HG03442 (cell line): ENCODE data around the gene NANOGP8.
"Not testable (repeated sequence)": the region's sequence is repeated elsewhere in the genome, so short reads cannot be mapped to it uniquely, and the experiment has no call there.

ENCODE experiments used
- ATAC-seq: cut with Tn5 transposase; IDR thresholded peaks from one replicate; pipeline ENCODE4 v1.9.1; 2021; ENCODE audit warnings: mild to moderate bottlenecking, moderate library complexity; ENCODE audit not compliant: unreplicated experiment

NANOGP8 gene, protein sequence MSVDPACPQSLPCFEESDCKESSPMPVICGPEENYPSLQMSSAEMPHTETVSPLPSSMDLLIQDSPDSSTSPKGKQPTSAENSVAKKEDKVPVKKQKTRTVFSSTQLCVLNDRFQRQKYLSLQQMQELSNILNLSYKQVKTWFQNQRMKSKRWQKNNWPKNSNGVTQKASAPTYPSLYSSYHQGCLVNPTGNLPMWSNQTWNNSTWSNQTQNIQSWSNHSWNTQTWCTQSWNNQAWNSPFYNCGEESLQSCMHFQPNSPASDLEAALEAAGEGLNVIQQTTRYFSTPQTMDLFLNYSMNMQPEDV

DNA sequence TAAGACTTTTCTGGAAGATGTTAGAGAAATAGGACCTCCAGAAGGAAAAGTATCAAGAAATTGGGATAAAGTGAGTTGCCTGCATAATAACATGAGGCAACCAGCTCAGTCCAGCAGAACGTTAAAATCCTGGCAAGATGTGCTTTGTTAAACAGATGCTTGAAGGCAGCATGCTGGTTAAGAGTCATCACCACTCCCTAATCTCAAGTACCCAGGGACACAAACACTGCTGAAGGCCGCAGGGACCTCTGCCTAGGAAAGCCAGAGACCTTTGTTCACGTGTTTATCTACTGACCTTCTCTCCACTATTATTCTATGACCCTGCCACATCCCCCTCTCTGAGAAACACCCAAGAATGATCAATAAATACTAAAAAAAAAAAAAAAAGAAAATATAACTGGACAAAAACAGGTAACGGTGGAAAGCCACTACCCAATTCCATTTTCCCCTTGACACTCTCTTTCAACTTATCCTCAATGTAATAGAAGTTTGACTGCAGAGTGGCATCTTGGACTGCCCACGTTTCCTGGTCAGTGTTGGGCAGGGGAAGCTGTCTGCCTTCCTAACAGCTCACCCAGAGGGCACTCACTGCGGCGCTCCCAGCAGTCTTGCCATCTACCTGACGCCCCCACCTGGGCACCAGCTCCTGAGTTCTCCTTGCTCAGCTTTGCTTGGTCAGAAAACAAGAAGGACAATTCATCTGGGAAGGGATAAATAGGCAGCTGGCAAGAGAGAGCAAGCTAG lies at the start of gene NANOGP8:
Gene NANOGP8, minus strand, starts transcription at position 120 of the 744 bp plus-strand sequence. CDS start 185 bp downstream, outside the sequence.
- not testable (repeated sequence) for ATAC-seq

DNA sequence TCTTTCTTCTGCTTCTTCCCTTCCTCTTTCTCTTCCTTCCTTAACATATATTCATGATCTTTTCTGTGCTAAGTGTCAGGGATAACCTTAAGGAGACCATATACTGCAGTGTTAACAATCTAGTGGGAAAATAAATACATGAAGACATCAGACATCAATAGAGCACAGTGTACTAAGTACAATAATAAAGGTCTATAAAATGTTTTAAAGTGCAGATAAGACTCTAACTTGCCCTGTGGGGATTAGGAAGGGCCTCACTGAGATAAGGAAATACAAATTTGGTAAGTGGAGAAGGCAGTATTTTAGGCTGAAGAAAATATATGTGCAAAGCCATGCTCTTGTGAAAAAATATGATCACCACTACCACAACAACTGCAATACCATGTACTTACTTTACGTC lies 49.2 kb upstream of the NANOGP8 start:
- no peak for ATAC-seq

DNA sequence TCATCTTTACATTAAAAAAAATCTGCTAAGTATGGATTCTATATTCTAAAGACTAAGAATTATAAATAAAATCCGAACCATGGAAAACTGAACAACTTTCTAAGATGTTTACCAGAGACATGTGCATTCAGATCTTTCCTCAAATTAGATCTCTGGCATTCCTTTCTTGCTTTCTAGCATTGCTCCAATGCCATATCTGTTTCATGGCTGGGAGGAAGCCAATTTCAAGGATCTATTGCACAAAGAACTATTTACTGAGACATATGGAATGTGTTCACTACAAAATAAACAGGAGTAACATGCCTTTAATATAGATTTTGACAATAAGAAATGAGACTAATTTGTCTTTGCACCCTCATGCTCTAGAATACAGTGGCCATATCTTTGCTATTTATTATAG lies 45.1 kb upstream of the NANOGP8 start:
- no peak for ATAC-seq

DNA sequence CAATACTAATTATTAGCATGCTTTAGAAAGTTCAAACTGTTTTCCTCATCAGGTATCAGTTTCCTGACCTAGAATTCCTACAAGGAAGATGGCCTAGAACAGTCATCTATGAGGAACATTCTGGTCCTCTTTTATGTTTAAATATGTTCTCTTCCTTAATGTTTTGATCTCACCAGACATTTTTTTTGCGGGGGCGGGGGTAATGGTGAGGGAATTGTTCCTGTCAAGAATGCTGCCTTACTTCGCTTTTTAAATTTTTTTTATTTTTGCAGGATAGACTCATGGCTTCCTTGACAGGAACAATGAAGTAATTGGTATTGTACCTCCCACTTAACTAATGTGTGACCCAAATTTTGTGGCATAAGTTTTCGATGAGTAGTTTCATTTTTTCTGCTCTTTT lies 44.3 kb upstream of the NANOGP8 start:
- no peak for ATAC-seq

DNA sequence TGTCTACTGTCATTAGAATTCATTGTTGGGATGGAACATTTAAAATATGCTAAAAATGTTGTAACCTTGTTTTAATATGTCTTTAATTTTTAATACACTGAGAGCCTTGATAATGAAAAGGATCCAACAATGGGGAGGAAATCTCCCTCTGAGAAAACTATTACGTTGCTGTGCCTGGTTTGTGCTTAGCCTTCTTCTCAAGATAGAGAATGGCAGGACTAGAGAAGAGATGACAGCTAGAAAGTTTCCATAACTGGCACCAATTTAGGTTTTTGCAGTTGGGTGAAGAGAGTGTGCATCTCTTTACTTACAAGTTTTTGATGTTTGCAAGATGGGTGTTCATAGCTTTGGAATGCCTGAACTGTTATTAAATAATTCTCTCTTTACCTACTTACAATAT lies 42.6 kb upstream of the NANOGP8 start:
- no peak for ATAC-seq

DNA sequence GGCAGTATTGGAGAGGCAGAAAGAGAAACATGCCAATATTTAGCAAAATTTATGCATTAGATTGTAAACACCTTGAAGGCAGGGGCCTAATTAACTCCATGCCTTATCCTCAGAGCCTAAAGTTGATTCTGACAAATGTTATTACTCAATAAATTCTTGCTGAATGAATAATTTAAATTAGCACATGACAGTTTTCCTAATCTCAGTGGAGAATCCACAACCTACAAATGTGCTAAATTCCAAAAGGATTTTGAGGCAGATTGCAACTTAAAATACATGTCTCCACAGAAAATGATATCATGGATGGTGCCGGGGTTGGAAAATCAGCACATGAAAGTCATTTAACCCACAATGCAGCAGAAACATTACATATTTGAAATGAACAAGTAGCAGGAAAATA lies 41.1 kb upstream of the NANOGP8 start:
- ATAC-seq = no peak

DNA sequence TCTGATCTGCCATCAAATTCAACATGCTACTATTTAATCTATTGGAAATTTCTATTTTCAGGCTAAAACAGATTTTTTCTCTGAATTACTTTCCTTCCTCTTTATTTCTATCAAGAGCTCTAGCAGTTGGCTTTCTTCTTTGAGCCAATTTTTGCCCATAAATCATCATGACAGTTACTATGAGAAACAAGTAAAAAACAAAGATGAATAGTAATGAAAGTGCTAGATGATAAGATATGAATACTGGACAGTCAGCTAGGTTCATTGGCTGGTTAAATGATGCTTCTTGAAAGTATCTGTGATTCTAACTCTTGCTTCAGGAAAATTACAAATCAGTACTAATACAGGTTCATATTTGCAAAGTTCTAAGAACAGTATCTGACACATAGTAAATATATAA lies 38.6 kb upstream of the NANOGP8 start:
- no peak for ATAC-seq

DNA sequence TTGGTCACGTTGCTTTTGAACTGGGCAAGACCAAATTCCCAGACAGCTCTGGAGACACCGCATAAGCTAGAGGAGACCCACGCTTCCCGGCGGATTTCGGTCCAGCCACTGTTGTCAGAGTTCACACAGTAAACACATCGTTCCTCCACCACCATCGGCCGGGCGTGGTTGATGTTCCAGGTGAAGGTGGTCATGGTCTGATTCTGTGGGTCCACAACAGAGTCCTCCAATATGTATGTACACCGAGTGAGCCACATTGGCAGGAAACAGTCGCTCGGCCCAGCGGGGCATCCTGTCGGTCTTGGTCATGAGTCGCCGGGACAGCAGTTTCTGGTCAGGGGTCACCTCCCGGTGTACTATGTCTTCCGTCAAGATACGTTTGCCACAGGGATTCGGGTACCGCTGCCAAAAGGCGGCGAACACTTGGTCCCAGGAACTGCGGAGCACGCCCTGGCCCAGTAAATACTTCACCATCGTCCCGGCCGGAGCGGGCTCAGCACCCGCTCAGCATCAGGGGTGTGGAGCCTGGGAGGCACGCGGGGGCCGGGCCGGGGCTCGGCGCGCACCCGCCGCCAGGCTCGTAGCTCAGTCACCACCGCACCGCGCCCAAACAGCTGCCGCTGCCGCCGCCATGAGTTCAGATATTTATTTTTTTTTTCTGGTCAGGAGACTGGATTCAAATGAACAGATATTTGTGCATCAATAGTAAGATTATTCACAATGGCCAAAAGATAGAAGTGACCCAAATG lies 36.7 kb upstream of the NANOGP8 start:
- no peak for ATAC-seq

DNA sequence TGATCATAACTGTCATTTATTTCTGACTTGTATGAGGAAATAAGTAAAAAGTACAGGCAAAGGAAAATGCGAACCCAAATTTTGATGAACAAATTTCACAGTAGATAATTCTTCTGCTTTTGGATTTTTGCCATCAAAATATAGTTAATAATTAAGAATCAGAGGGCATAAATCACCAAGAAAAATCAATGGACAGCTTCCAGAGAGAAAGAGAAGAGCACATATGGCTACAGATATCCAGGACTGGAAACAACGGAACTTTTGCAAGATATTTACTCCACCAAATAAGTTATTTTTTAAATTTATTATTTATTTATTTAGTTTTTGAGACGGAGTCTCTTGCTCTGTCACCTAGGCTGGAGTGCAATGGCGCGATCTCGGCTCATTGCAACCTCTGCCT lies 35.1 kb upstream of the NANOGP8 start:
- no peak for ATAC-seq

DNA sequence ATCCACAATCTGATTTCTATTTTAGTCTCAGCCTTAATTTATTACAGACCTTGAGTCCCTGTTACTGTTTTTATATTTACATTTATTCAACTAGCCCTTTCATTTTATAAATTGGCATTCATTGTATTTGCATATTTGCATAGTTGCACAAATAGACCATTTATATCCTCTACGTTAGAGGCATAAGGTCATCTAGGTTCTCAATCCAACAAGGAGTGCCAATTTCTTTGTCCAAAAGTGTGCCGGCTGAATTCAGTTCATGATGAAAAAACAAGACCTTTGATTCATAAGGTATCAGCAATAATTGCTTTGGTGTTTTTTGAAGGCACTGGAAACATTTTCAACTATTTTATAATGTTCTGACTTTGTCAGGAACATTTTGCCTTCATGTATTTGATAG lies 33.9 kb upstream of the NANOGP8 start:
- no peak for ATAC-seq

DNA sequence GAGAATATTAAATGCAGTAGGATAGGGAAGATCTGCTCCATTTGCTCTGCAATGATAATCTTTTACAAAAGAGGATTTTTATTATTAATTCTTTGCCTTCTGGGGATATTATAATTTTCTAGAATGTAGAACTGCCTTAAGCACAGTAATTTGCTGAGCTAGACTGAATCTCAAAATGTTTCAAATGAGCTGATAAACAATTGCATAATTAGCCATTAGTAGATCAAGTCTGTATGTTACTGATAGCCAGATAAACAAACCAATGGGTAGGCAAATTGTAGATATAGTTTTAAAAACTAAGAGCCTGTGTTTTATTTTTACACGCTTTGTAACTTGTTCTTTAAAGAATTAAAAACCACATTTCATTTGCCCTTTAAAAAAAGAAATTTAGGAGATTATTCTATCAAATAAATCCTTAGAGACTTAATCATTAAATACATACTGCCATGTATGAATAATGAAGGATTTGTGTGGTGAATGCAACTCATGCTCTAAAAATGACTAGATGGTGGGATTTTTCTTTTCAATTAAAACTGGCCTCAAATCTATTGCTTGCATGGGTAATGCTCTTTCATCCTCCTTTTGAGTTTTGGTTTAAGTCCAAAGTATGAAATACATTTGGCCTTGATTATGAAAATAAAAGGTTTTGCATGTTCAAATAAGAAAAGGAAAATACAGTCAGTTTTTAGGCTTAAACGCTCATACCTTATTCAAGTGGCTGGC lies 32.6 kb upstream of the NANOGP8 start:
- ATAC-seq = no peak

DNA sequence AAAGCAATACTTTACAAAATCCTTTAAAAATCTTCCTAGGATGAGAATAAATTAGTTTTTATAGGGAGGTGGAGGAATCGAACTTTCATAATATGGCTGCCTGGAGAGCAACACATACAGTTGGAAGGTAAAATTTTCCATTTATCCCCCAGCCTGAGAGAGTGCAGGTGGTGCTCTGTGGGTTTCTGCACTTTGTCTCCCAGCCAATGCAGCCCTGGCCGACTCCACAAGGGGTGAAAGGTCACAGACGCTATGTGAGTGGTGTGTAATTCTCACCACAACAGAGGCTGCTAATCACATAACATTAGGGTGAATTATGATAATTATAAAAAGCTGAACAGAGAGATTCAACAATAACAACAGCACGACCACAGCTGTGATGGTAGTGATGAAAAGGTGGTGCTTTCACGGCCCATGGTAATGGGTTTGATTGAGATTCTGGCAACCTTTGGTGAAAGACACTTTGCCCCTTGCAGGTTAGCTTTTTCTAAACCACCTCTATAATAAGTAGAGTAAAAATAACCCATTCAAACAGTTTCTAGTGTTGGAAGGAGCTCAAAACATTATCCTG lies 30.1 kb upstream of the NANOGP8 start:
- no peak for ATAC-seq

DNA sequence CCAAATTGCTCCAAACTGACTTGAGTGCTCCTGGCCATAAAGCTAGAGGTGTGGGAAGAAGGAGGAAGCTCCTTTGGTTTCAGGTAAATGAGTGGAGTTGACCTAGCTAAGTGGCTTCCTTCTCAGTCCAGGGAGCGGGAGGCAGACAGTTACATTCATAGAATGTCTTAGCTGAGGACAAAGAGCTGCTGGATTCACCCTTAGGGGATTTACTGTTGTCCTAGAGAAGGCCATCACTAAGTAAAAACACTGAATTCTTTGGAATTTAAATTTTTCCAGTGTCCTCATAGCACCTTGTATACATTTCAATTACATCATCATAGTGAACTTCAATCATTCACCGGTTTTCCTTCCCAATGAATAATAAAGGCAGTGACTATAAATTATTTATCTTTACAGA lies 27.3 kb upstream of the NANOGP8 start:
- ATAC-seq = no peak

DNA sequence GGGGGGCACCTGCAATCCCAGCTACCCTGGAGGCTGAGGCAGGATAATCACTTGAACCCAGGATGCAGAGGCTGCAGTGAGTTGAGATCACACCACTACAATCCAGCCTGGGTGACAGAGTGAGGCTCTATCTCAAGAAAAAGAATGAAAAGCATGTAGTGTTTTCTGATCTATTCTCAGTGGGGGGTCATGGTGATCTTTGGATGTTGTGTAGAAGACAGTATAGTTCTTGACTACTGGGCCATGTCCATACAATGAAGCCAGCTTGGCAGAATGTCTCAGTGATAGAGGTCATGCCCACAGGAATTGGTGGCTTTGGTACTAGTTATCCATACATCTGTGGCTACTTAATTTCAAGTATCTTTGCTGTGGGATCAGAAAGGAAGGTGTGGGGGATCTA lies 26.8 kb upstream of the NANOGP8 start:
- no peak for ATAC-seq

DNA sequence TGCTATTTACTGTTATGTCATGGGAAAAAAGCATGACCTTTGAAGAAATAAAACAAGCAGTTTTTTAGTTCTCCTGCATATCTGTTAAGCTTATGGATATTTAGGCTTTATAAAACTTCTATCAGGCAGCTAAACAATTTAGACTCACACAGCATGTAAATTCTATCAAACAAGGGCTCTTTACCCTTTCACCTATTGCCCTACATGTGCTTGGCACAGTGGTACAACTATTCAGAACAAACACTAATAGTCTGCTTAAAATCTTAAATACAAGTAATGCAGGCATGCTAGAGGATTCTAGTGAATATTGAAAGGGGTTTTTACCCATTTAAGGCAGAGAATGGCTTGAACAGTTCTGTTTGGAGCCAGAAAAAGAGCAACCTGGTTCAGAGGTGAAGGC lies 23.4 kb upstream of the NANOGP8 start:
- ATAC-seq = no peak

DNA sequence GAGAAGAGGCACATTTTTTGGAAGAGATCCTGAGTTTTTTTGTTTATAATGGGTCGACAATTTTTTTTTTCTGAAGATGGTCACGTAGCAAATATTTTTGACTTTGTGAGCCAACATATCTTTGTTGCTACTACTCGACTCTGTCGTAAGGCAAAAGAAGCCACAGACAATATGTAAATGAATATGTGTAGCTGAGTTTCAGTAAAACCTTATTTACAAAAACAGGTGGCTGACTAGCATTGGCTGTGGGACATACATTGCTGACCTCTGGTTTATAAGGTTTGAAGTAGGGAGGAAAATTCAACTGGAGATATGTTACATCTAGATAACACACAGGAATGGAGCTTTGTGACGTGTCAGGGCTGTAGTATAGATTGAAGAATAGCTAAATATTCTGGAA lies 22.5 kb upstream of the NANOGP8 start:
- no peak for ATAC-seq

DNA sequence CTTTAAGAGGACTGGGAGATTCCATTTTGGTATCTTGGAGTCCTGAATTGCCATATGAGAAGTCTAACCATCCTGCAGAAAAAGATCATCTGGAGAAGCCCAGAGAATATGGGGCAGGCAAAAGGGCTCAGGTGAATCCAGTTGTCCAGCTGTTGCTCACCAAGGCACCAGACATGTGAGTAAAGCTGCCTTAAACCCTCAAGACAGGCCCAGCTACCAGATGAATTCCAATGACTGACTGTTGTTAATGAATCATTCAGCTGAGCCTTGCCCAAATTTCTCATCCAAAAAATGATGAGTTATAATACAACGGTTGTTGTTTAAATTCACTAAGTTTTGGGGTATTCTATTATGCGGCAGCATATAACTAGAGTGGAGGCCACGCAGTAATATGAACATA lies 22.0 kb upstream of the NANOGP8 start:
- no peak for ATAC-seq

DNA sequence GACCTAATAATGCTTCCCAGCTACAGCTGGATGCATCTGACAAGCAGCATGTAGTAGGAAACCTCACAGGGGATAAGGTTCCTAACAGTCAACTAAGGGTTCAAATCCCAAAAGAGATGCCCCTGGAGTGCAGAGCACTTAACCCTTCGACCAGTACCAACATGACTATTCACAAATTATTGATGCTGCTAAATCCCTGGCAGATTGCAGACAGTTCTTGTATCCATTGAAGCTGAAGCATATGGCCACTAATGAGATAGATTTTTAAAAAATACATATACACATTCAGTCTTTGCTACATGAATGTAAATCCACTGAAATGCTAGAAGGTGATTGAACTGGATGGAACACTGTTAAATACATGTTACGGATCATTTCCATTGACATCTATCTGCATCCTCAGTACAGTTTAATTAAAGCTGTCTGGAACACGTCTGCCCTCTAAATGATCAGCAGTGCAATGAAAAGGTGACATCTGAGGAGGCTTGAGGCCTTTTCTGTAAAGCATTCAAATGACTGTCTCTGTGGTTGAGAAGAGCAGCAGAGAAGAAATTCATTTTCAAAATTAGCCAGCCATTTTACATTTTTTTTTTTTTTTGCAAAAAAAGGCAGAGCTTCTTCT lies 19.5 kb upstream of the NANOGP8 start:
- no peak for ATAC-seq

DNA sequence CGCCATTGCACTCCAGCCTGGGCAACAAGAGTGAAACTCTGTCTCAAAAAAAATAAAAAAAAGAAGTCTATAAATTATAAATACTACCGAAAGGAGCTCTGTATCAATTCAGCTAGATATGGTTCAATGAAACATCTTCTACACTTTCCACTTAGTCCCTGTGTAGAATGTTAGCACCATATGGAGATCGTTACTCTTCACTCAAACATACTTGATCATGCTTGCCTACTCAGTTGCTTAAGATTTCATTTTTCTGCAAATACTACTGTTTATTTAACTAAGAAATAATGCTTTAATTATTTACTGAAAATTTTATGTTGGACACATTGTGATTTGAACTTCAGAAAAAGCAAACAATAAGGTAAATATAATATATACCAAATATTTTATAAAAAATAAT lies 17.1 kb upstream of the NANOGP8 start:
- ATAC-seq = no peak

DNA sequence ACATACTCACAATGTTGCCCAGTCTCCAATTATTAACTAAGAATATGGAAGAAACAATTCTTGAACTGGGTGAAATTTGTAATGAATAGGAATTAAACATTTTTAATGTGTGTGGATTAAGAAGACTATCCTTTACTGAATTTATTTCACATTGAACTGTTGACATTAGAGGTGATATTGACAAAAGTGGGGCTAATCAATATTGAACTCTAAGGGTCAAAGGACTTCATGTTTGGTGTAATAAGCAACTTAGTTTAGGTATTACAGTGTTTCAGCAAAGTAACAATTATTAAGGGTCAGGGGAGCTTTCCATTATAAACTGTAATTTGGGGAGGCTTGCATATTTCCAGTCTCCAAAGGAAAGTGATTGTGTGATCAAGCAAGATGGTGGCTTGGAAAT lies 16.2 kb upstream of the NANOGP8 start:
- ATAC-seq = no peak
